Suppressor macrophage treated with lipopolysaccharide for 4 hours (primary cell): ENCODE measurements around the gene KCNE1.

Source experiments
- DNase-seq: peaks from one replicate; pipeline ENCODE4 v3.0.0-alpha.2; 2020

The KCNE1 gene

GRCh38 chr21:34534522-34534921 lies 22.5 kb upstream of the KCNE1 start:
- peak; percentile 78 for DNase-seq

- DNase-seq: no peak
Measured at GRCh38 chr21:34533938-34534337, 21.9 kb upstream of the KCNE1 start.

GRCh38 chr21:34531399-34531798 lies 19.4 kb upstream of the KCNE1 start:
- DNase-seq: no peak

- DNase-seq: no peak
Measured at GRCh38 chr21:34530261-34530660, 18.3 kb upstream of the KCNE1 start.

GRCh38 chr21:34528131-34528561 lies 16.1 kb upstream of the KCNE1 start:
- DNase-seq: no peak

- peak; percentile 91 for DNase-seq
Measured at GRCh38 chr21:34526618-34527290, 14.7 kb upstream of the KCNE1 start.

GRCh38 chr21:34526241-34526617 lies 14.2 kb upstream of the KCNE1 start:
- no peak for DNase-seq

GRCh38 chr21:34524646-34525601 lies 12.9 kb upstream of the KCNE1 start:
- DNase-seq: no peak

GRCh38 chr21:34523019-34523555 lies 11.1 kb upstream of the KCNE1 start:
- no peak for DNase-seq

GRCh38 chr21:34522284-34522683 lies 10.3 kb upstream of the KCNE1 start:
- peak; percentile 76 for DNase-seq

GRCh38 chr21:34521561-34521960 lies 9.6 kb upstream of the KCNE1 start:
- DNase-seq: no peak

- peak; percentile 85 for DNase-seq
Measured at GRCh38 chr21:34520764-34521508, 8.9 kb upstream of the KCNE1 start.

- DNase-seq: peak; percentile 72
Measured at GRCh38 chr21:34520281-34520680, 8.3 kb upstream of the KCNE1 start.

- DNase-seq: no peak
Measured at GRCh38 chr21:34519694-34520093, 7.7 kb upstream of the KCNE1 start.

GRCh38 chr21:34519016-34519415 lies 7.0 kb upstream of the KCNE1 start:
- no peak for DNase-seq

- DNase-seq: no peak
Measured at GRCh38 chr21:34518301-34518700, 6.3 kb upstream of the KCNE1 start.

- DNase-seq: peak; percentile 53
Measured at GRCh38 chr21:34517491-34518245, 5.7 kb upstream of the KCNE1 start.

- DNase-seq: no peak
Measured at GRCh38 chr21:34517039-34517438, 5.0 kb upstream of the KCNE1 start.

- no peak for DNase-seq
Measured at GRCh38 chr21:34514576-34515115, 2.6 kb upstream of the KCNE1 start.

GRCh38 chr21:34513129-34513675 lies 1.2 kb upstream of the KCNE1 start:
- peak; percentile 63 for DNase-seq

GRCh38 chr21:34511181-34511580 lies 829 bp downstream of the KCNE1 start:
- DNase-seq: peak; percentile 50
